Prostate gland (tissue), 2 donors: ENCODE measurements around the gene PCDHGC3. TPM values are rescaled to one million over a fixed set of nuclear protein-coding genes. Genes with fewer than 3 reads are reported as not detected.

Source experiments
- DNase-seq: peaks from one replicate; pipeline ENCODE4 v3.0.0-alpha.2; 2019; ENCODE audit warnings: low spot score
- H3K27ac ChIP-seq, 2 donors: fragments of 200-600 bp; sonication (generic); 2 replicates each; pipeline ENCODE4 v1.5.1; 2017 to 2019
- H3K27me3 ChIP-seq: fragments of 200-600 bp; sonication (generic); replicated peaks from 2 replicates; pipeline ENCODE4 v1.5.1; 2019; ENCODE audit not compliant: insufficient read depth
- H3K36me3 ChIP-seq, 2 donors: fragments of 200-600 bp; sonication (generic); 1 replicate in 1 of 2; 2 replicates in 1 of 2; pipeline versions ENCODE4 v1.5.1 to v1.8.1; 2017 to 2019
- H3K4me1 ChIP-seq: fragments of 200-600 bp; sonication (generic); replicated peaks from 2 replicates; pipeline ENCODE4 v1.5.1; 2019
- H3K4me3 ChIP-seq, 2 donors: fragments of 200-600 bp; sonication (generic); 2 replicates each; pipeline ENCODE4 v1.5.1; 2017 to 2019
- H3K9me3 ChIP-seq: fragments of 200-600 bp; sonication (generic); 2 replicates; pipeline ENCODE4 v1.5.1; 2017
- CTCF ChIP-seq, 4 experiments: fragments of 200-600 bp in 2 of 4; fragments of 450-650 bp in 2 of 4; sonication (generic) in 2 of 4; IDR thresholded peaks; 1 replicate in 3 of 4; 2 replicates in 1 of 4; pipeline ENCODE4 v1.5.1; 2016 to 2019; ENCODE audit warnings: antibody characterized with exemption in 4 of 4, mild to moderate bottlenecking in 2 of 4, moderate library complexity in 2 of 4
- POLR2A ChIP-seq: fragments of 450-650 bp; IDR thresholded peaks from one replicate; pipeline ENCODE4 v1.6.1; 2016; ENCODE audit warnings: antibody characterized with exemption, mild to moderate bottlenecking
- POLR2AphosphoS5 ChIP-seq: sonication (generic); formaldehyde crosslinking; IDR thresholded peaks from one replicate; pipeline ENCODE4 v1.6.1; 2017; ENCODE audit warnings: antibody characterized with exemption
- WGBS: methylation state at CpG from one replicate; pipeline ENCODE4 v1.1.5; 2018; 5-methylcytosine and 5-hydroxymethylcytosine counted together
- intact Hi-C: fragments of 100-400 bp; cut with DNase I; formaldehyde crosslinking; loops from one replicate; pipeline ENCODE4 v1.14.2; 2022
- total RNA-seq, 2 donors: library from RNA; depleted of rRNA; stranded (reverse); fragments of >200 nt; gene quantifications; one replicate each; pipeline ENCODE4 v1.1.0, GENCODE V29; 2016

Gene PCDHGC3
- total RNA-seq, 2 donors from 2014 or later: 27.6 to 55.3 TPM

DNA sequence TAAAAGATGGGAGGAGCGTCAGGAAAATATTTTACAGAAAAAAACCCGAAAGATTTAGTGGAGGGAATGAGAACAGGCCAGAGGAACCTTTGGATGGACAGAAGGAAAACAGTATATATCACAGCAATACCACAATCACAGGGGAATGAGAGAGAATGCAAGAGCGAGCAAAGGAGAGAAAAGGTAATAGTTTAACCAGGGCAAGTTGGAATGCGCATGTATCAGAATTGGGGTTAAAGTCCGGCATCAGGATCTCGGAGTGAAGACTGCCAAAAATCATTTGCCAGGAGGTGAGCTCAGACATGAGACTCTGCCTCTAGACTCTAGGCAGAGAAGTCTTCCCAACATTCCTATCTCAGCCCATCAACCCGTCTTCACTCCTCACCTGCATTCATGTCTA lies 49.9 kb downstream of the PCDHGC3 start:
- DNase-seq: no peak
- Histone ChIP-seq H3K9me3 (no peaks in the 10 kb centered on the region), H3K36me3 (no peaks in the 10 kb centered on the region), H3K4me1 (peaks cover 6% of the 10 kb centered on the region), H3K27ac (peak overlapping the region; percentile 51 to 56), H3K27me3 (no peaks in the 10 kb centered on the region), H3K4me3 (no peak overlapping the region)
- 73% methylated on average over 7 of the region's 7 CpGs for WGBS
- intact Hi-C loops: loop anchor here (1.0 to 10.0 kb wide), 3 partner anchors 31 to 111 kb away; partner anchors contain the start of genes PCDHGA10, PCDHGB7 and PCDHGC3
- no peak for TF ChIP-seq POLR2AphosphoS5
- TF ChIP-seq POLR2A: no peak
- no peak for TF ChIP-seq CTCF (IDR thresholded peaks at IDR 0.05)

DNA sequence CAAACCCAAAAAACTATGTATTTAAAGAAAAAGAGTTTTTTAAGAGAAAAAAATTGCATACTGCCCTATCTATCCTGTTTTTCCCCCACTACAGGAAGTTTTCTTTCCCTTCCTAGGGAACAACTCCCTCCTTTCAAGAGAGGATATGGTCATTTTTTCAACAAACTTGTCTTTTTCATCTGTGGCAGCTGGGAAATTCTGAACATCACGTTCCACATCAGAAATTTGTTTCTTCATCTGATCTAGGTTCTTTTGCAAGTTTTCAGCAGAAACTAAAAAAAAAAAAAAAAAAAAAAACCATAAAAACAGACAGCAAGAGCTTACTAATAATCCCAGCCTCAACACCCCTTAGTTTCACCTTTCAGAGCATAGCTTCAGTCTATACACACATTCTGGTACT lies 51.7 kb downstream of the PCDHGC3 start:
- 61% methylated on average over 1 of the region's 1 CpG for WGBS
- H3K27me3 ChIP-seq: no peaks in the 10 kb centered on the region
- no peak for TF ChIP-seq POLR2AphosphoS5
- intact Hi-C loops: loop anchor here (2.0 to 10.0 kb wide), 2 partner anchors 29 to 113 kb away; partner anchors contain the start of genes PCDHGA10 and PCDHGB7
- peak overlapping the region; percentile 7 to 62 for H3K27ac ChIP-seq
- peaks cover 6% of the 10 kb centered on the region for H3K4me1 ChIP-seq
- H3K4me3 ChIP-seq: no peak overlapping the region
- H3K36me3 ChIP-seq: no peaks in the 10 kb centered on the region
- no peaks in the 10 kb centered on the region for H3K9me3 ChIP-seq
- no peak for DNase-seq

Other genes starting within 250 kb of the PCDHGC3 start
- 10 to 100 TPM in 1 of 2 donors, under 1 TPM in 1; 0.82 to 12.4 TPM for gene PCDHB15, start 230.6 kb upstream of the PCDHGC3 start, total RNA-seq
- 1 to 10 TPM in 1 of 2 donors, under 1 TPM in 1; 0.23 to 4.4 TPM for gene SLC25A2, start 171.9 kb upstream of the PCDHGC3 start, total RNA-seq
- 10 to 100 TPM; 59.3 to 85.9 TPM for gene TAF7, start 155.2 kb upstream of the PCDHGC3 start, total RNA-seq
- gene PCDHGA1, start 145.5 kb upstream of the PCDHGC3 start, total RNA-seq: 1 to 10 TPM in 1 of 2 donors, under 1 TPM in 1; 0.64 to 4.8 TPM
- 10 to 100 TPM in 1 of 2 donors, 1 to 10 TPM in 1; 2.4 to 19.7 TPM for gene PCDHGA2, start 137.2 kb upstream of the PCDHGC3 start, total RNA-seq
- gene PCDHGA3, start 132.1 kb upstream of the PCDHGC3 start, total RNA-seq: 10 to 100 TPM in 1 of 2 donors, 1 to 10 TPM in 1; 1.3 to 18.2 TPM
- gene PCDHGB1, start 125.9 kb upstream of the PCDHGC3 start, total RNA-seq: 1 to 10 TPM; 3.9 to 6.5 TPM
- gene PCDHGA4, start 120.9 kb upstream of the PCDHGC3 start, total RNA-seq: 10 to 100 TPM in 1 of 2 donors, 1 to 10 TPM in 1; 2.5 to 10.5 TPM
- 10 to 100 TPM in 1 of 2 donors, 1 to 10 TPM in 1; 5.3 to 10.5 TPM for gene PCDHGB2, start 116.0 kb upstream of the PCDHGC3 start, total RNA-seq
- gene PCDHGA5, start 111.8 kb upstream of the PCDHGC3 start, total RNA-seq: 1 to 10 TPM; 4.1 to 4.8 TPM
- gene PCDHGB3, start 105.7 kb upstream of the PCDHGC3 start, total RNA-seq: 1 to 10 TPM; 3.1 to 7.7 TPM
- gene PCDHGA6, start 102.1 kb upstream of the PCDHGC3 start, total RNA-seq: 1 to 10 TPM; 2.0 to 8.4 TPM
- 1 to 10 TPM; 4.1 to 8.2 TPM for gene PCDHGA7, start 93.2 kb upstream of the PCDHGC3 start, total RNA-seq
- 1 to 10 TPM; 6.7 to 9.9 TPM for gene PCDHGB4, start 88.3 kb upstream of the PCDHGC3 start, total RNA-seq
- 1 to 10 TPM; 1.1 to 4.2 TPM for gene PCDHGA8, start 83.3 kb upstream of the PCDHGC3 start, total RNA-seq
- 10 to 100 TPM in 1 of 2 donors, 1 to 10 TPM in 1; 7.9 to 24.5 TPM for gene PCDHGB5, start 78.0 kb upstream of the PCDHGC3 start, total RNA-seq
- 1 to 10 TPM; 3.9 to 7.7 TPM for gene PCDHGA9, start 73.2 kb upstream of the PCDHGC3 start, total RNA-seq
- gene PCDHGB6, start 67.9 kb upstream of the PCDHGC3 start, total RNA-seq: 10 to 100 TPM in 1 of 2 donors, 1 to 10 TPM in 1; 5.2 to 11.0 TPM
- 10 to 100 TPM in 1 of 2 donors, 1 to 10 TPM in 1; 6.7 to 11.1 TPM for gene PCDHGA10, start 63.0 kb upstream of the PCDHGC3 start, total RNA-seq
- gene PCDHGB7, start 58.3 kb upstream of the PCDHGC3 start, total RNA-seq: 10 to 100 TPM in 1 of 2 donors, 1 to 10 TPM in 1; 7.0 to 14.6 TPM
- gene PCDHGA11, start 54.9 kb upstream of the PCDHGC3 start, total RNA-seq: 1 to 10 TPM; 2.9 to 3.4 TPM
- gene PCDHGA12, start 45.5 kb upstream of the PCDHGC3 start, total RNA-seq: 1 to 10 TPM; 3.8 to 6.8 TPM
- gene PCDHGC4, start 9.1 kb downstream of the PCDHGC3 start, total RNA-seq: 1 to 10 TPM; 3.8 to 4.1 TPM
- 1 to 10 TPM in 1 of 2 donors, under 1 TPM in 1; 0.96 to 2.7 TPM for gene PCDHGC5, start 13.1 kb downstream of the PCDHGC3 start, total RNA-seq
- 10 to 100 TPM; 34.8 to 57.7 TPM for gene DIAPH1, start 143.0 kb downstream of the PCDHGC3 start, total RNA-seq
- gene HDAC3, start 160.9 kb downstream of the PCDHGC3 start, total RNA-seq: 10 to 100 TPM; 54.9 to 74.6 TPM
- 1 to 10 TPM; 3.9 to 7.2 TPM for gene RELL2, start 161.0 kb downstream of the PCDHGC3 start, total RNA-seq
- 10 to 100 TPM; 24.9 to 30.2 TPM for gene FCHSD1, start 175.5 kb downstream of the PCDHGC3 start, total RNA-seq
- 1 to 10 TPM; 4.0 to 8.4 TPM for gene ARAP3, start 206.3 kb downstream of the PCDHGC3 start, total RNA-seq